ENCODE results near the gene FRYL. TPM values are rescaled to one million over a fixed set of nuclear protein-coding genes. Genes with fewer than 3 reads are reported as not detected.
"Not testable (repeated sequence)": the region's sequence is repeated elsewhere in the genome, so short reads cannot be mapped to it uniquely, and the experiment has no call there.

Gene FRYL
- polyA plus RNA-seq, 4 donors = 17.0 to 78.4 (median 21.4) TPM

DNA sequence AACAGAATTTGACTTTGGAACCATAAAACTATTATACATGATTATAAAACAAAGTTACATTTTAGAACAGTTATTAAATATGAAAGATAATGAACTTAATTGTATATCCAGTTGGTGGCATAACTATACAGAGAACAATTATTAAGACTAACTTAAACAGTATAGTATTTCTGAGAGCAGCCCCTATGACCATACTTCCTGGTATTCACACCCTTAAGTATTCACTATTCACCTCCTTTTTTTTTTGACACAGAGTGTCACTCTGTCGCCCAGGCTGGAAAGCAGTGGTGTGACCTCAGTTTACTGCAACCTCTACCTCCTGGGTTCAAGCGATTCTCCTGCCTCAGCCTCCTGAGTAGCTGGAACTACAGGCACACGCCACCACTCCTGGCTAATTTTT, 74.5 kb downstream of the FRYL start:
- Histone ChIP-seq H3K9me3 (ENCODE audit: control insufficient read depth in 2 of 2, insufficient read depth in 1 of 2, low read depth in 1 of 2, low read length in 1 of 2) (no peaks in the 10 kb centered on the region), H3K4me3 (ENCODE audit: low read depth in 1 of 3, low read length in 3 of 3) (no peak overlapping the region), H3K27me3 (ENCODE audit: control insufficient read depth in 3 of 3, insufficient read depth in 3 of 3, low read length in 3 of 3) (no peaks in the 10 kb centered on the region), H3K36me3 (ENCODE audit: control insufficient read depth in 3 of 3, insufficient read depth in 2 of 3, low read depth in 1 of 3, low read length in 3 of 3) (peaks cover 0 to 7% (median 3%) of the 10 kb centered on the region in 3 donors), H3K27ac (ENCODE audit: low read depth in 1 of 3, low read length in 2 of 3) (no peak overlapping the region), H3K4me1 (ENCODE audit: control insufficient read depth in 3 of 3, insufficient read depth in 2 of 3, low read depth in 1 of 3, low read length in 2 of 3) (peaks cover 0 to 1% (median 0%) of the 10 kb centered on the region in 3 donors)
- DNase-seq (peak in 1 of 2 donors; percentile 38), FAIRE-seq (no peak)
- 58 to 78% (median 62%) methylated on average over 3 of the region's 3 CpGs for WGBS, 3 donors

DNA sequence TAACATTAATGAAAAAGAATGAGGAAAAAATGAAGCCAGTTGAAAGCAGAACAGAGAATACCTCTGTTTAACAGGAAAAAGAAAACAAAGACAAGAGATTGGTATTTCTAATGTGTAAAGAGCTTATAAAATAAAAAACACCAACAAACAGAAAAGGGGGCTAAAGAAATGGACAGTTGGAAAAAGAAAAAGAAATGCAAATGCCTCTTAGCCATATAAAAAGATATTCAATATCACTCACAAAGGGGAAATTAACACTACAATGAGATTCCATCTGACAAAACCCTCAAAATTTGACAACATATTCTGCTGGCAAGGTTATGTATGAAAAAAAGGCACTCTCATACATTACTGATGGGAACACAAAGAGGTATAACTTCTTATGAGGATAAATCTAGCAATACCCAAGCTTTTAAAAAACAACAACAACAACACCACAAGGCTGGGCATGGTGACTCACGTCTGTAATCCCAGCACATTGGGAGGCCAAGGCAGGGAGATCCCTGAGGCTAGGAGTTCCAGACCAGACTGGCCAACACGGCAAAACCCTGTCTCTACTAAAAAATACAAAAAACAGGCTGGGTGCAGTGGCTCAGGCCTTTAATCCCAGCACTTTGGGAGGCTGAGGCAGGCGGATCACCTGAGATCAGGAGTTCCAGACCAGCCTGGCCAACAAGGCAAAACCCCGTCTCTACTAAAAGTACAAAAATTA, 75.8 kb downstream of the FRYL start:
- FAIRE-seq (no peak), DNase-seq (no peak)
- Histone ChIP-seq H3K27me3 (ENCODE audit: control insufficient read depth in 3 of 3, insufficient read depth in 3 of 3, low read length in 3 of 3) (no peaks in the 10 kb centered on the region), H3K27ac (ENCODE audit: low read depth in 1 of 3, low read length in 2 of 3) (no peak overlapping the region), H3K36me3 (ENCODE audit: control insufficient read depth in 3 of 3, insufficient read depth in 2 of 3, low read depth in 1 of 3, low read length in 3 of 3) (peaks cover 0 to 7% (median 3%) of the 10 kb centered on the region in 3 donors), H3K4me3 (ENCODE audit: low read depth in 1 of 3, low read length in 3 of 3) (no peak overlapping the region), H3K9me3 (ENCODE audit: control insufficient read depth in 2 of 2, insufficient read depth in 1 of 2, low read depth in 1 of 2, low read length in 1 of 2) (no peaks in the 10 kb centered on the region), H3K4me1 (ENCODE audit: control insufficient read depth in 3 of 3, insufficient read depth in 2 of 3, low read depth in 1 of 3, low read length in 2 of 3) (peaks cover 1 to 8% (median 3%) of the 10 kb centered on the region in 3 donors)
- WGBS, 3 donors = 87 to 95% (median 91%) methylated on average over 4 of the region's 4 CpGs

DNA sequence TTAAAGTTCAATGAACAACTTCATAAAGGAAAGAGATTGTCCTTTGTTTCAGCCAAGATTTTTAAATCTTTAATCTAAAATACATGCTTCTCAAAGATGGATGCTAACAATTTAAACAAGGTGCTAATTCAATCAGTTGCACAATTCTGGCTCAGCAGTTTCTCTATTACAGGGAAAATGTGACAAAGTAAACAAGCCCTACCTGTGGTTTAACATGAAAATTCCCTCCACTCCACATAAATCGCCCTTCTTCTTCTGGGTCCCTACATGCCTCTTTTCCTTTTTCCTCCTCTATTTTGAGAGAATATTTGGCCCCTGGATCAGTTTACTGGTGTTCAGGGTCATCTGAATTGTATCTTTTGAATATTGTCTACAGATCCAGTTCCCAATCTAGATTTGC, 80.6 kb downstream of the FRYL start:
- H3K9me3 ChIP-seq (ENCODE audit: control insufficient read depth in 2 of 2, insufficient read depth in 1 of 2, low read depth in 1 of 2, low read length in 1 of 2) = no peaks in the 10 kb centered on the region
- H3K27ac ChIP-seq (ENCODE audit: low read depth in 1 of 3, low read length in 2 of 3) = peak overlapping the region in 2 of 3 donors; percentile 11 to 89
- H3K36me3 ChIP-seq (ENCODE audit: control insufficient read depth in 3 of 3, insufficient read depth in 2 of 3, low read depth in 1 of 3, low read length in 3 of 3) = peaks cover 0 to 3% (median 0%) of the 10 kb centered on the region in 3 donors
- peaks cover 3 to 8% (median 7%) of the 10 kb centered on the region in 3 donors for H3K4me1 ChIP-seq (ENCODE audit: control insufficient read depth in 3 of 3, insufficient read depth in 2 of 3, low read depth in 1 of 3, low read length in 2 of 3)
- H3K4me3 ChIP-seq (ENCODE audit: low read depth in 1 of 3, low read length in 3 of 3) = no peak overlapping the region
- 59 to 68% (median 64%) methylated on average over 1 of the region's 1 CpG for WGBS, 3 donors
- FAIRE-seq (no peak), DNase-seq (peak in 1 of 2 donors; percentile 54)
- no peaks in the 10 kb centered on the region for H3K27me3 ChIP-seq (ENCODE audit: control insufficient read depth in 3 of 3, insufficient read depth in 3 of 3, low read length in 3 of 3)

DNA sequence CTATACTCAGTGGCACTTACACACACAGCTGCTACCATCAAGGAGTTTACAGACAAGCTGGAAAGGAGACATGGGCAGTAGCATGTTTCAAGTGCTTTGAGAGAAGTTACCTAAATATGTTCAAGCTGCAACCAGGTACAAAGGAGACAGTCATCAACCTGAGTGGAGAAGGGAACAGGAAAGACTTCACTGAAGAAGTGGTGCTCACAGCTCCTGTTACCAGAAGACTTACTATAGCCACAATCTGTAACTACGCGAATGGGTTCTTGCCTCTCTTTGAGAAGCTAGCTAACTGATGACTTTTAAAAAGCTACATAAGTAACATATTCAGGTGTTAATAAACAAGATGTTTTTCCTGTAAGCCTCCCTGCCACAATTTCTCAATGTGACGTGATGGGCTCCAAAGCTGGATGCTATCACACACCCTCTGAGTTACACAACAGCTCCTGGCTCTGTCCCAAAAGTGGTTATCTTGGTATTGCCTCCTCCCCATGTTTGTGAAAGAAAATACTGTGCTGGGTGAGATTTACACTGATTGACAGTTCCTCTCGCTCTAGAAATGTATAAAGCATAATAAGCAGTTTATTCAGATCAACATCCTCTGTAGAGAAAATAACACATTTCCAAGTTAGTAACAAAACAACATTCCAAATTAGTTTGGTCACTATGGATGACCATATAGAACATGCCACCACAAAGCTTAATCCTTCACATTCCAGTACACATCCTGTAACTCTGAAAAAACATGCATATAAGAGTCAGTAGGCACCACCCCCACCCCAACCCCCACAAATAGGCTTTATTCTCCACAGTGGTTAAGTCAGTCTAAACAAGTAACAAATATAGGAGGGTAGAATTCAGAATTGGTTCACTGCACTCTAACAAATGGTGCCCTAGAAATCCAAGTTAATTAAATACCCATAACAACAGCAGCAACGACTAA, 81.8 kb downstream of the FRYL start:
- peaks cover 0 to 3% (median 0%) of the 10 kb centered on the region in 3 donors for H3K36me3 ChIP-seq (ENCODE audit: control insufficient read depth in 3 of 3, insufficient read depth in 2 of 3, low read depth in 1 of 3, low read length in 3 of 3)
- no peak overlapping the region for H3K4me3 ChIP-seq (ENCODE audit: low read depth in 1 of 3, low read length in 3 of 3)
- peak overlapping the region in 2 of 3 donors; percentile 9 to 41 for H3K27ac ChIP-seq (ENCODE audit: low read depth in 1 of 3, low read length in 2 of 3)
- peak; percentile 69 to 83 for DNase-seq
- FAIRE-seq = no peak
- 36 to 53% (median 52%) methylated on average over 5 of the region's 5 CpGs for WGBS, 3 donors
- H3K27me3 ChIP-seq (ENCODE audit: control insufficient read depth in 3 of 3, insufficient read depth in 3 of 3, low read length in 3 of 3) = no peaks in the 10 kb centered on the region
- no peaks in the 10 kb centered on the region for H3K9me3 ChIP-seq (ENCODE audit: control insufficient read depth in 2 of 2, insufficient read depth in 1 of 2, low read depth in 1 of 2, low read length in 1 of 2)
- peaks cover 3 to 8% (median 7%) of the 10 kb centered on the region in 3 donors for H3K4me1 ChIP-seq (ENCODE audit: control insufficient read depth in 3 of 3, insufficient read depth in 2 of 3, low read depth in 1 of 3, low read length in 2 of 3)

DNA sequence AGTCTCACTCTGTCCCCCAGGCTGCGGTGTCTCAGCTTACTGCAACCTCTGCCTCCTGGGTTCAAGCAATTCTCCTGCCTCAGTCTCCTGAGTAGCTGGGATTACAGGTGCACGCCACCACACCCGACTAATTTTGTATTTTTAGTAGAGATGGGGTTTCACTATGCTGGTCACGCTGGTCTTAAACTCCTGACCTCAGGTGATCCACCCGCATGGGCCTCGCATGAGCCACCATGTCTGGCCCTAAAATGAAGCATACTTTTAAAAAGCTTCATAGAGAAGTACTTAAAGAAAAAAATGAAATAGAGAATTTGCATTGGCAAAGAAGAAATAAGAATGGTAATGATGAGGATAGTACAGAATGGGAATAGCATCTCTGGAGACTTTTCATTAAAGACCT, 82.6 kb downstream of the FRYL start:
- not testable (repeated sequence) for H3K36me3 ChIP-seq (ENCODE audit: control insufficient read depth in 3 of 3, insufficient read depth in 2 of 3, low read depth in 1 of 3, low read length in 3 of 3); H3K27ac ChIP-seq (ENCODE audit: low read depth in 1 of 3, low read length in 2 of 3); H3K4me3 ChIP-seq (ENCODE audit: low read depth in 1 of 3, low read length in 3 of 3); FAIRE-seq; H3K4me1 ChIP-seq (ENCODE audit: control insufficient read depth in 3 of 3, insufficient read depth in 2 of 3, low read depth in 1 of 3, low read length in 2 of 3); H3K27me3 ChIP-seq (ENCODE audit: control insufficient read depth in 3 of 3, insufficient read depth in 3 of 3, low read length in 3 of 3); DNase-seq; H3K9me3 ChIP-seq (ENCODE audit: control insufficient read depth in 2 of 2, insufficient read depth in 1 of 2, low read depth in 1 of 2, low read length in 1 of 2)
- 93 to 95% (median 94%) methylated on average over 6 of the region's 6 CpGs for WGBS, 3 donors

DNA sequence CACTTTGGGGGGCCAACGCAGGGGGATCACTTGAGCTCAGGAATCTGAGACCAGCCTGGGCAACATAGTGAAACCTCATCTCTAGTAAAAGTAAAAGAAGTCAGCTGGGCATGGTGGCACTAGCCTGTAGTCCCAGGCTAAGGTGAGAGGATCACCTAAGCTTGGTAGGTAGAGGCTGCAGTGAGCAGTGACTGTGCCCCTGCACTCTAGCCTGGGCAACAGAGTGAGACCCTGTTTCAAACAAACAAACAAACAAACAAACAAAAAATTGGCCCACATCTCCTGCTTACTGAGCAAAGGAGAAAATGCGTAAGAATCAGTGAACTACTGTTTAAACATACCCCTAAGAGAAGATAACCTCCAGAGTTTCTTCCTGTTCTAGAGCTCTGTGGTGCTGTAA, 85.3 kb downstream of the FRYL start:
- FAIRE-seq (no peak), DNase-seq (no peak)
- Histone ChIP-seq H3K36me3 (ENCODE audit: control insufficient read depth in 3 of 3, insufficient read depth in 2 of 3, low read depth in 1 of 3, low read length in 3 of 3) (peaks cover 0 to 3% (median 0%) of the 10 kb centered on the region in 3 donors), H3K9me3 (ENCODE audit: control insufficient read depth in 2 of 2, insufficient read depth in 1 of 2, low read depth in 1 of 2, low read length in 1 of 2) (no peaks in the 10 kb centered on the region), H3K27ac (ENCODE audit: low read depth in 1 of 3, low read length in 2 of 3) (no peak overlapping the region), H3K27me3 (ENCODE audit: control insufficient read depth in 3 of 3, insufficient read depth in 3 of 3, low read length in 3 of 3) (no peaks in the 10 kb centered on the region), H3K4me1 (ENCODE audit: control insufficient read depth in 3 of 3, insufficient read depth in 2 of 3, low read depth in 1 of 3, low read length in 2 of 3) (peaks cover 3 to 9% (median 7%) of the 10 kb centered on the region in 3 donors), H3K4me3 (ENCODE audit: low read depth in 1 of 3, low read length in 3 of 3) (no peak overlapping the region)
- 87 to 98% (median 94%) methylated on average over 2 of the region's 2 CpGs for WGBS, 3 donors

DNA sequence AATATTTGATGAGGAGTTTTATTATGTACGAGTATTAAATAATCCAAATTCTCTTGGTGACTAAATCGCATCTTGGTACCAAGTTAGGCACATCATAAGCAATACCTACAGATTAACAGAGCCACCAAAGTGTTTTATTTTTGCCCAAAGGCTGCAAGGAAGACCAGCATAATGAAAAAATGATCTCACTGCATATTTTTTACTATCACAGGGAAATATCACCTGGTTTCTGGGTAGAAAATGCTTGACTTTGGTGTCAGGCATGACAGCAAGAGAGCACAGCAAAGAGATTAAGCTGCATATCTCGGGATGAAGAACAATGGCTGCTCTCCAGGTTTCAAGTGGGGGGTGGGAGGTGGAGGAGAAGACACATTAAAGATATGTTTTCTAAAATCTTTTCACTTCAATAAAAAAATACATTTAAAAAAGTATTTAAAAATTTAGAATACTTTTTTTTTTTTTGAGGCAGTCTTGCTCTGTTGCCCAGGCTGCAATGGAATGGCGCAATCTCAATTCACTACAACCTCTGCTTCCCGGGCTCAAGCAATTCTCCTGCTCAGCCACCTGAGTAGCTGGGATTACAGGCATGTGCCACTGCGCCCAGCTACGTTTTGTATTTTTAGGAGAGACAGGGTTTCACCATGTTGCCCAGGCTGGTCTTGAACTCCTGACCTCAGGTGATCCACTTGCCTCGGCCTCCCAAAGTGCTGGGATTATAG, 86.1 kb downstream of the FRYL start:
- Histone ChIP-seq H3K27ac (ENCODE audit: low read depth in 1 of 3, low read length in 2 of 3) (no peak overlapping the region), H3K36me3 (ENCODE audit: control insufficient read depth in 3 of 3, insufficient read depth in 2 of 3, low read depth in 1 of 3, low read length in 3 of 3) (peaks cover 0 to 3% (median 0%) of the 10 kb centered on the region in 3 donors), H3K4me1 (ENCODE audit: control insufficient read depth in 3 of 3, insufficient read depth in 2 of 3, low read depth in 1 of 3, low read length in 2 of 3) (peaks cover 3 to 4% (median 3%) of the 10 kb centered on the region in 3 donors), H3K4me3 (ENCODE audit: low read depth in 1 of 3, low read length in 3 of 3) (no peak overlapping the region), H3K9me3 (ENCODE audit: control insufficient read depth in 2 of 2, insufficient read depth in 1 of 2, low read depth in 1 of 2, low read length in 1 of 2) (no peaks in the 10 kb centered on the region), H3K27me3 (ENCODE audit: control insufficient read depth in 3 of 3, insufficient read depth in 3 of 3, low read length in 3 of 3) (no peaks in the 10 kb centered on the region)
- no peak for DNase-seq
- no peak for FAIRE-seq
- WGBS, 3 donors = 95 to 97% (median 97%) methylated on average over 8 of the region's 8 CpGs

DNA sequence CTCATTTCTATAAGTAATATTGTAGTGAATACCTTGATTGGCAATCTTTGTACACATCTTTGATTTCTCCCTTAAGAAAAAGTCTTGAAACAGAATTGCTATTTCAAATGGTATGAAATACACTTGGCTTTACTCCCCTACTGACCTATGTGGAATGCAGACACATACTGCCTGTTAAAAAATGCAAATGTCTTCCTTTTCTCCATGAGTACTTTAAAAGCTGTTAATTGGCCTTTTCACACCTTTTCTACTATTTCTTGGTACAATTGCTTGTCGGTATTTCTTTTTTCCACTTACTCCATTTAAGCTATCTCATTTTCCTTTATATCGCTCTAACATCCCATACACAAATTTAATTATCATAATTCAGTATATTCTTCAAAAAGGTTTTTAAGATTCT, 87.2 kb downstream of the FRYL start:
- peaks cover 0 to 4% (median 0%) of the 10 kb centered on the region in 3 donors for H3K4me1 ChIP-seq (ENCODE audit: control insufficient read depth in 3 of 3, insufficient read depth in 2 of 3, low read depth in 1 of 3, low read length in 2 of 3)
- peaks cover 0 to 3% (median 0%) of the 10 kb centered on the region in 3 donors for H3K36me3 ChIP-seq (ENCODE audit: control insufficient read depth in 3 of 3, insufficient read depth in 2 of 3, low read depth in 1 of 3, low read length in 3 of 3)
- no peak for DNase-seq
- H3K9me3 ChIP-seq (ENCODE audit: control insufficient read depth in 2 of 2, insufficient read depth in 1 of 2, low read depth in 1 of 2, low read length in 1 of 2) = no peaks in the 10 kb centered on the region
- WGBS, 3 donors = 93 to 97% (median 94%) methylated on average over 2 of the region's 2 CpGs
- H3K4me3 ChIP-seq (ENCODE audit: low read depth in 1 of 3, low read length in 3 of 3) = no peak overlapping the region
- no peak for FAIRE-seq
- peak overlapping the region in 1 of 3 donors; percentile 11 for H3K27ac ChIP-seq (ENCODE audit: low read depth in 1 of 3, low read length in 2 of 3)
- H3K27me3 ChIP-seq (ENCODE audit: control insufficient read depth in 3 of 3, insufficient read depth in 3 of 3, low read length in 3 of 3) = no peaks in the 10 kb centered on the region

Data from small intestine (tissue), 7 donors.